Mucosa of rectum (tissue), 2 donors: Measurements from ENCODE around the gene DTX4.

Source experiments
- H3K27ac ChIP-seq, 2 donors: one replicate each; pipeline ENCODE4 v1.7.0; 2013; ENCODE audit warnings: inconsistent platforms in 2 of 2, low read depth in 2 of 2, low read length in 2 of 2
- H3K27me3 ChIP-seq, 2 donors: one replicate each; pipeline ENCODE4 v1.7.0; 2013; ENCODE audit warnings: low read length in 2 of 2; ENCODE audit not compliant: control insufficient read depth in 2 of 2, insufficient read depth in 2 of 2
- H3K36me3 ChIP-seq, 2 donors: one replicate each; pipeline ENCODE4 v1.7.0; 2013; ENCODE audit warnings: low read length in 2 of 2; ENCODE audit not compliant: control insufficient read depth in 2 of 2, insufficient read depth in 2 of 2
- H3K4me1 ChIP-seq, 2 donors: one replicate each; pipeline ENCODE4 v1.7.0; 2013; ENCODE audit warnings: low read length in 2 of 2, mild to moderate bottlenecking in 1 of 2; ENCODE audit not compliant: control insufficient read depth in 2 of 2, insufficient read depth in 2 of 2
- H3K4me3 ChIP-seq, 2 donors: one replicate each; pipeline ENCODE4 v1.7.0; 2013; ENCODE audit warnings: low read length in 2 of 2
- H3K9ac ChIP-seq, 2 donors: one replicate each; pipeline ENCODE4 v1.7.0; 2013; ENCODE audit warnings: low read length in 2 of 2, low read depth in 1 of 2, mild to moderate bottlenecking in 1 of 2
- H3K9me3 ChIP-seq, 2 donors: one replicate each; pipeline ENCODE4 v1.7.0; 2013; ENCODE audit warnings: low read length in 2 of 2; ENCODE audit not compliant: control insufficient read depth in 2 of 2
- donor health status: healthy.
- donor health status: Normal muscosa, but diverticular disease.

Gene DTX4

GRCh38 chr11:59173080-59173963, 1.4 kb downstream of the DTX4 start:
- H3K9me3 ChIP-seq = no peaks in the 10 kb centered on the region
- peak overlapping the region; percentile 77 to 83 for H3K9ac ChIP-seq
- peak overlapping the region; percentile 94 to 96 for H3K27ac ChIP-seq
- peaks cover 31 to 35% of the 10 kb centered on the region in 2 donors for H3K4me1 ChIP-seq
- H3K36me3 ChIP-seq = peaks cover 10 to 12% of the 10 kb centered on the region in 2 donors
- peak overlapping the region; percentile 78 to 81 for H3K4me3 ChIP-seq
- no peaks in the 10 kb centered on the region for H3K27me3 ChIP-seq

- H3K27ac ChIP-seq = peak overlapping the region; percentile 94 to 96
- no peaks in the 10 kb centered on the region for H3K27me3 ChIP-seq
- H3K9me3 ChIP-seq = no peaks in the 10 kb centered on the region
- H3K9ac ChIP-seq = peak overlapping the region; percentile 77 to 83
- peak overlapping the region; percentile 78 to 81 for H3K4me3 ChIP-seq
- peaks cover 10 to 15% of the 10 kb centered on the region in 2 donors for H3K36me3 ChIP-seq
- peaks cover 33 to 38% of the 10 kb centered on the region in 2 donors for H3K4me1 ChIP-seq
Observed at GRCh38 chr11:59173964-59174663, 2.2 kb downstream of the DTX4 start.

- Histone ChIP-seq H3K9me3 (peaks cover 0 to 1% of the 10 kb centered on the region in 2 donors), H3K4me3 (peak overlapping the region; percentile 52 to 78), H3K9ac (peak overlapping the region; percentile 35 to 77), H3K36me3 (peaks cover 10 to 17% of the 10 kb centered on the region in 2 donors), H3K4me1 (peaks cover 33 to 38% of the 10 kb centered on the region in 2 donors), H3K27me3 (no peaks in the 10 kb centered on the region), H3K27ac (peak overlapping the region; percentile 94 to 96)
Observed at GRCh38 chr11:59174664-59175033, 2.7 kb downstream of the DTX4 start.

GRCh38 chr11:59175091-59175501, 3.2 kb downstream of the DTX4 start:
- peaks cover 10 to 17% of the 10 kb centered on the region in 2 donors for H3K36me3 ChIP-seq
- H3K9ac ChIP-seq = peak overlapping the region; percentile 35 to 77
- peaks cover 33 to 38% of the 10 kb centered on the region in 2 donors for H3K4me1 ChIP-seq
- peak overlapping the region; percentile 52 to 78 for H3K4me3 ChIP-seq
- H3K9me3 ChIP-seq = peaks cover 0 to 1% of the 10 kb centered on the region in 2 donors
- no peaks in the 10 kb centered on the region for H3K27me3 ChIP-seq
- peak overlapping the region; percentile 94 to 96 for H3K27ac ChIP-seq

- no peak overlapping the region for H3K9ac ChIP-seq
- H3K27ac ChIP-seq = peak overlapping the region; percentile 94 to 96
- H3K4me1 ChIP-seq = peaks cover 33 to 38% of the 10 kb centered on the region in 2 donors
- peaks cover 0 to 1% of the 10 kb centered on the region in 2 donors for H3K9me3 ChIP-seq
- no peak overlapping the region for H3K4me3 ChIP-seq
- no peaks in the 10 kb centered on the region for H3K27me3 ChIP-seq
- peaks cover 10 to 18% of the 10 kb centered on the region in 2 donors for H3K36me3 ChIP-seq
Observed at GRCh38 chr11:59176330-59176729, 4.4 kb downstream of the DTX4 start.

- Histone ChIP-seq H3K27ac (no peak overlapping the region), H3K4me1 (peaks cover 40 to 43% of the 10 kb centered on the region in 2 donors), H3K27me3 (no peaks in the 10 kb centered on the region), H3K9ac (no peak overlapping the region), H3K4me3 (no peak overlapping the region), H3K36me3 (peaks cover 21 to 38% of the 10 kb centered on the region in 2 donors), H3K9me3 (peaks cover 0 to 1% of the 10 kb centered on the region in 2 donors)
Observed at GRCh38 chr11:59178402-59178801, 6.5 kb downstream of the DTX4 start.

GRCh38 chr11:59179121-59179520, 7.2 kb downstream of the DTX4 start:
- Histone ChIP-seq H3K27me3 (no peaks in the 10 kb centered on the region), H3K36me3 (peaks cover 21 to 45% of the 10 kb centered on the region in 2 donors), H3K4me3 (no peak overlapping the region), H3K9ac (no peak overlapping the region), H3K27ac (no peak overlapping the region), H3K9me3 (peaks cover 0 to 1% of the 10 kb centered on the region in 2 donors), H3K4me1 (peaks cover 45% of the 10 kb centered on the region in 2 donors)

GRCh38 chr11:59180168-59180776, 8.3 kb downstream of the DTX4 start:
- Histone ChIP-seq H3K36me3 (peaks cover 24 to 48% of the 10 kb centered on the region in 2 donors), H3K4me1 (peaks cover 45 to 50% of the 10 kb centered on the region in 2 donors), H3K4me3 (no peak overlapping the region), H3K9ac (no peak overlapping the region), H3K27ac (no peak overlapping the region), H3K27me3 (no peaks in the 10 kb centered on the region), H3K9me3 (peaks cover 0 to 1% of the 10 kb centered on the region in 2 donors)

GRCh38 chr11:59180907-59181306, 9.0 kb downstream of the DTX4 start:
- Histone ChIP-seq H3K9me3 (peaks cover 0 to 1% of the 10 kb centered on the region in 2 donors), H3K9ac (no peak overlapping the region), H3K27me3 (no peaks in the 10 kb centered on the region), H3K4me1 (peaks cover 45 to 50% of the 10 kb centered on the region in 2 donors), H3K27ac (no peak overlapping the region), H3K4me3 (no peak overlapping the region), H3K36me3 (peaks cover 23 to 45% of the 10 kb centered on the region in 2 donors)
